GM12875 (cell line): ENCODE data around the gene TWIST2.

Experiments used
- H3K4me3 ChIP-seq: one replicate; pipeline ENCODE4 v1.5.1; 2011; ENCODE audit warnings: low read depth, low read length, control low read depth
- CTCF ChIP-seq: IDR thresholded peaks from 2 replicates; pipeline ENCODE4 v1.5.1; 2011; ENCODE audit warnings: low read depth, mild to moderate bottlenecking, control low read depth, inconsistent platforms, low read length, moderate library complexity, borderline replicate concordance; ENCODE audit not compliant: insufficient read depth

TWIST2 gene

GRCh38 chr2:238890618-238891456, 43.0 kb downstream of the TWIST2 start:
- TF ChIP-seq CTCF: no peak
- H3K4me3 ChIP-seq: no peak overlapping the region

- no peak overlapping the region for H3K4me3 ChIP-seq
- TF ChIP-seq CTCF: no peak
Observed at GRCh38 chr2:238891457-238892203, 43.7 kb downstream of the TWIST2 start.

- H3K4me3 ChIP-seq: no peak overlapping the region
- TF ChIP-seq CTCF: no peak
Observed at GRCh38 chr2:238892204-238892500, 44.3 kb downstream of the TWIST2 start.

- no peak for TF ChIP-seq CTCF
- no peak overlapping the region for H3K4me3 ChIP-seq
Observed at GRCh38 chr2:238892796-238893195, 44.9 kb downstream of the TWIST2 start.

GRCh38 chr2:238893349-238894000, 45.6 kb downstream of the TWIST2 start:
- no peak overlapping the region for H3K4me3 ChIP-seq
- TF ChIP-seq CTCF: no peak

- TF ChIP-seq CTCF: no peak
- no peak overlapping the region for H3K4me3 ChIP-seq
Observed at GRCh38 chr2:238894226-238894949, 46.5 kb downstream of the TWIST2 start.
